Fibroblast of skin of left biceps (primary cell): Measurements from ENCODE around the gene ICOSLG.
"Not testable (repeated sequence)": the region's sequence is repeated elsewhere in the genome, so short reads cannot be mapped to it uniquely, and the experiment has no call there.

Experiments used
- DNase-seq, 2 experiments: peaks; one replicate each; pipeline ENCODE4 v3.0.0-alpha.2; 2013; ENCODE audit warnings: low read depth in 2 of 2

Gene ICOSLG

DNA sequence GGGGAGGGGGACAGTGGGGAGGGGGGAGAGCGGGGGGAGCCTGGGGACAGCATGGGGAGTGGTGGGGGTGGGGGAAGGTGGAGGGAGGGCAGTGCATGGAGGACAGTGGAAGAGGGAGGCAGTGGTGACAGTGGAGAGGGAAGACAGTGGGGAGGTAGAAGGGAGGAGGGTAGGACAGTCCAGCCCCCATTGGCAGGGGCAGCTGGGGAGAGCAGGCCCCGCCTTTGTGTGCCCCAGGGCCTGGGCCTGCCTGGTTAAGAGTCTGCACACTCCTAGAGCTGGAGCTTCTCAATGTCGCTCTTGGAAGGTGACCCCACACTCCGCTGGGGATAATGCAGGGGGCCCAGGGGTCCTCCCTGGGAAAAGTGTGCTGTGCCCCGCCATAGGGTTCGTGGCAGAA lies 15.1 kb downstream of the ICOSLG start:
- not testable (repeated sequence) for DNase-seq

GRCh38 chr21:44223334-44223733 lies 17.4 kb downstream of the ICOSLG start:
- DNase-seq, result not testable (repeated sequence)

DNA sequence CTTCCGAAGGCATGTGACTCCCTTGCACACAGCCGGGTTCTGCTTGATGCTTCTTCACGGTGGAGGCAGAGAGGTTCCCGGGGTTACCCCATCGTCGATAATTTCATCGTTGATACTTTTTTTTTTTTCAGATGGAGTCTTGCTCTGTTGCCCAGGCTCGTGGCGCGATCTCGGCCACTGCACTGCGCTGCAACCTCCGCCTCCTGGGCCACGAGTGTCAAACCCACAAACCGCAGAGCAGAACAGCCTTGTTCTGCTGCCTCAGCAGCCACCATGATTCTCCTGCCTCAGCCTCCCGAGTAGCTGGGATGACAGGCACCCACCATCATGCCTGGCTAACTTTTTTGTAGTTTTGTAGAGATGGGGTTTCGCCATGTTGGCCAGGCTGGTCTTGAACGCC lies 20.1 kb downstream of the ICOSLG start:
- DNase-seq, result not testable (repeated sequence)

DNA sequence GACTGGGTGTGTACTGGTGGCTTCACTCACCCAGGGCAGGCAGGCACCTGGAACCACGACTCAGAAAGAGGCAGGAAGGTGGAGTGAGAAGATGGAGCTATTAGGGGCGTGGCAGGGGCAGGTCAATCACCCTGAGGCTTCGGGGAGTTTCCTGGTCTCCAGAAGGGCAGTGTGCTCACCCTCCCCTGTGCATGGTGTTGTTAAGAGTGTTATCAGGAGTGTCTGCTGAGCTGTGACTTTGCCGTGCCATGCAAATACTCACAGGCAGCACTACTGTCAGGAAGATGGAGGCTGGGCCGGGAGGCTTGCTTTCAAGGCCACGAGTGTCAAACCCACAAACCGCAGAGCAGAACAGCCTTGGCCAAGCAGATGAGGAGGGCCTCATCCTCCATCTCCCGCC lies 22.3 kb downstream of the ICOSLG start:
- DNase-seq, result not testable (repeated sequence)

- not testable (repeated sequence) for DNase-seq
These were observed 28.8 kb downstream of the ICOSLG start for GRCh38 chr21:44211978-44212377.

GRCh38 chr21:44211574-44211973 lies 29.2 kb downstream of the ICOSLG start:
- DNase-seq, result not testable (repeated sequence)

DNA sequence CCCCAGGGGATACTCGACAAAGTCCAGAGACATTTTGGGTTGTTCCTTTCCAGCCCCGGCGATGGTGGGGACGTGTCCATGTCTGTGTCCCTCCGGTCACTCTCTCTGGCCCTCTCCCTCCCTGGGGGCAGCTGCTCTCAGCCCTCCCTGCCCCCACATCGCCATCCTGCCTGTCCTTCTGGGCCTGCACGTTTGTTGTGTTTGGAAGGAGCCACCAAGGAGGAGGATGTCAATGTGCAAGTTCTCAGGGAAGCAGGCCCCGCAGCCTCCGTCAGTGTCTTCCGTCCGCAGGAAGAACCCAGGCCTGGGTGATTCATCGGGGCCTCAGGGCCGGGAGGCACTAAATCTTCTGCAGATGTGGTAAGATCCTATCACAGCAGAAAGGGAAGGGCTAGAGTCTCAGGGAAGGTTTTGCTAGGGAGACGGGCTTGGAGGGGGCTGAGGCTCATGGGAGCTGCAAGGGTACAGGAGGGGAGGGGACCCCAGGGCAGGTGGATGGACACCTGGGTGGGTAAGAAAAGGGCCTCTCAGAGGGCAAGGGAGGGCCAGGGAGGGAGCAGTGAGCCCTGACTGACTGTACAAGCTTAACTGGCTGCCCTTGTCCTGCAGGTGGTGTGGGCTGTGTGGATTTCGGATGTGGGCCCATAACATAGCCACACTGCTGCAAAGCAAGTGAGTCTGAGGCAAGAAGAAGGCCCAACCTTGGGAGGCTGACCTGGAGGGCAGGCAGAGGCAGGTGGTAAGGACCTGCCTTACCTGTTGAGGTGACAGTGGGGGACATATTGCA lies 32.7 kb downstream of the ICOSLG start:
- not testable (repeated sequence) for DNase-seq

- not testable (repeated sequence) for DNase-seq
These were observed 33.8 kb downstream of the ICOSLG start for GRCh38 chr21:44206698-44207676.

- not testable (repeated sequence) for DNase-seq
These were observed 34.6 kb downstream of the ICOSLG start for GRCh38 chr21:44206187-44206586.

- DNase-seq, result not testable (repeated sequence)
These were observed 38.0 kb downstream of the ICOSLG start for GRCh38 chr21:44202590-44203299.

DNA sequence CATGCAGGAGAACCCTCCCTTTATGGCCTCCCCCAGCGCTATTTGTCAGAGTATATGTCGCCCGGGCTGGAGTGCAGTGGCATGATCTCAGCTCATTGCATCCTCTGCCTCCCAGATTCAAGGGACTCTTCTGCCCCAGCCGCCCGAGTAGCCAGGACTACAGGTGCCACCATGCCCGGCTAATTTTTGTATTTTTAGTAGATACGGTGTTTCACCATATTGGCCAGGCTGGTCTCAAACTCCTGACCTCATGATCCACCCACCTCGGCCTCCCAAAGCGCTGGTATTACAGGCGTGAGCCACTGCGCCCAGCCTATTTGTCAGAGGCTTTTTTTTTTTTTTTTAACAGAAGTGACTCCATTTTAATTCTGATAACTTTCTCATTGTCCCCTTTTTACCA lies 40.7 kb downstream of the ICOSLG start:
- not testable (repeated sequence) for DNase-seq

- DNase-seq, result no peak
These were observed 41.3 kb downstream of the ICOSLG start for GRCh38 chr21:44199448-44199847.

GRCh38 chr21:44197156-44197516 lies 43.6 kb downstream of the ICOSLG start:
- not testable (repeated sequence) for DNase-seq

DNA sequence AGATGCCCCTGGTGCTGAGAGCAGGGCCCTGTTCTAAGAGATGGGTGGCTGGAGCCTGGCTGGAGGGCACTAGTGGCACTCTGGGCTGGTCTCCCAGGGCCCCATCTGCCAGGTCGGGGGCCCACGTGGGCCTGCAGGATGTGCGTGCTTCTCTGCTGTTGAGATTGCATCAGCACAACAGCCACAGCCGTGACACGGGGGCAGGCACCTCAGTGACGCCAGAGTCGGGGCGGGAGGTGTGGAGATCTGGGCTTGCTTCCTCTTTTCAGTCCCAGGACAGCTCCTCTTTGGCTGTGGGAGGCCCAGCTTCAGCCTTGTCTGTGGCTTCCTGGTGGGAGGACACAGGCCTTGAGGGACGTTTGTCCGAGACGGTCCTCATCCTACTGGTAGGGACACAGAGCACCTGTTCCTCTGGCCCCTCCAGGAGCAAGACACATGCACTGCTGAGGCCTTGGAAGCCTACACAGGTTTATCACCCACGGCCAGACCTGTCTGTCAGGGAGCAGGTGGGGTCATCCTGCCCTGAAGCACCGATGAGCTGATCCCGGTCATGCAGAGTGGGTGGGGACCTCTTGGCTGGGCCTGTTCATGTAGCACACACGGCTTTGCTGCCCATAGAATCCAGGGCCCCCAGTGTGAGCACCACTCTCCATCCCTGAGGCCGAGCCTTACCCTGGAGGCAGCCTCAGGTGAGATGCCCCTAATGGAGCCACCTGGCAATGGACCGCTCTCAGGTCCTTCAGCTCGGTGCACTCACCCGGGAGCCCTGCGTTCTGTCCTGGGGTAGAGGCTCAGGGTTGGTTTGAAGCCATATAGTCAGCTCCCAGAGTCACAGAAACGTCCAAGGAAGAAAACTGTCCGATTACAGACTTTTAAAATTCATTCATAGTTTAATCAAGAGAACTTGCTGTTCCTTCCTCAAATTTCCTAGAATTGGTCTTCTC lies 44.3 kb downstream of the ICOSLG start:
- DNase-seq, result not testable (repeated sequence)

DNA sequence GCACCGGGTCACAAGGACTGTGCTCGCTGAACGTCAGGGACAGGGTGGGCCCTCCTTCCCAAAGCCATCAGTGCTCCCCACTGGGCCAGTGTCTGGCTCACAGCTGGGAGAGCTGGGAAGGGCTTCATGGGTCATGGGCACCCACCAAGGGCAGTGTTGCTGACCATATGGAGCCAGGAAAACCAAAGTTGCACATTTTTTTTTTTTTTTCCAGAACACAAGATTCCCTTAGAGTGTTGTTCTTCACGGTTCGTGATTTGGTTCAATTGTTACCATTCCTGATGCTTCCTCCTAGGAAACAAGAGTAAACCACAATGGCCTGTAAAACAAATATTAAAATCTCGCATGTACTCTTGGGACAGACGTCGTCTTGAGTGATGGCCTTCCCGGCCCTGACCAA lies 45.9 kb downstream of the ICOSLG start:
- DNase-seq, result not testable (repeated sequence)

GRCh38 chr21:44194451-44194850 lies 46.3 kb downstream of the ICOSLG start:
- DNase-seq, result not testable (repeated sequence)

GRCh38 chr21:44193108-44193507 lies 47.6 kb downstream of the ICOSLG start:
- not testable (repeated sequence) for DNase-seq

- DNase-seq, result not testable (repeated sequence)
These were observed 50.1 kb downstream of the ICOSLG start for GRCh38 chr21:44190349-44191271.

DNA sequence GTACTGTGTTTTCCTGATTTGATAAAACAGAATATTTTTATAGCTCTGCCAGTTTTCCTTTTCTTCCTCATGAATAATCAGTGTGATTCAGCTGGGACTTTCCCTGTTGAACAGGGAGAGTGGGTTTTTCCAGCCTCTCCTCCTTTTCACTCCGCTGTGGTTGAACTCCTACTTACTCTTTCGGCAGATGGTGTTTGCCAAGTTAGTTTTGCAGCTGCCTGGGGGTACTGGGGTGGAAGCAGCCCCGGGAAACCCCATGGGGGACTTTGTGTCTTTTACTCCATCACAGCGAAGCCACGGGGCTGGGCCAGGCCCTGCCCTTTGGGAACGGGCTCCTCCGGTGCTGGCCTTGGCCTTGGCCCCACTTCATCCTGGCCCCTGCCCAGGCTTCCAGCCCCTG lies 55.9 kb downstream of the ICOSLG start:
- DNase-seq, result not testable (repeated sequence)

DNA sequence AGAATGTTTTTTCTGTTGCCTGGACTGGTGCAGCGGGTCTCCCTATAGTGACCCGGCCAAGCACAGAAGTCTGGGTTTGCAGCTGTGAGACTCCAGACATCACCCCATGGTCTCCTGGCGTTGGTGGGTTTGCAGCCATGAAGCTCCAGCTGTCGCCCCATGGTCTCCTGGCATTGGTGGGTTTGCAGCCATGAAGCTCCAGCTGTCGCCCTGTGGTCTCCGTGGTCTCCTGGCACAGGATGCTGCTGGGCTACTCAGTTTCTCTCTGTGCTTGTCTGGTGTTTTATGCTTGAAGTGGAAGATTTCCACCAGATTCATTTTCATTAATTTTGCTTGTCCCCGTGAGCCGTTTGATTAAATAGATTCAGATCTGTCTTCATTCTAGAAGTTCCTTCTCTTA lies 58.5 kb downstream of the ICOSLG start:
- not testable (repeated sequence) for DNase-seq
